HL-60 (cell line): ENCODE measurements around the gene ZNF416.

Source experiments
- DNase-seq, 2 experiments: peaks; one replicate each; pipeline ENCODE4 v3.0.0-alpha.2; 2010 to 2020; ENCODE audit warnings: low read depth in 1 of 2, low spot score in 1 of 2
- H3K27ac ChIP-seq: fragments of 250-450 bp; sonication (Bioruptor Pico); replicated peaks from 2 replicates; pipeline ENCODE4 v1.5.1; 2020; ENCODE audit warnings: mild to moderate bottlenecking, moderate library complexity
- H3K27me3 ChIP-seq: fragments of 250-450 bp; sonication (Bioruptor Pico); 2 replicates; pipeline ENCODE4 v1.5.1; 2021; ENCODE audit warnings: mild to moderate bottlenecking, moderate library complexity; ENCODE audit not compliant: insufficient read depth, poor library complexity, severe bottlenecking
- H3K4me3 ChIP-seq: replicated peaks from 2 replicates; pipeline ENCODE4 v1.5.1; 2011; ENCODE audit warnings: mild to moderate bottlenecking, control low read depth, low read length; ENCODE audit not compliant: insufficient read depth
- CTCF ChIP-seq: IDR thresholded peaks from one replicate; pipeline ENCODE4 v1.5.1; 2011; ENCODE audit warnings: low read length, control low read depth, inconsistent platforms; ENCODE audit not compliant: insufficient read depth
- GABPA ChIP-seq: IDR thresholded peaks from 2 replicates; pipeline ENCODE4 v1.6.1; 2012; ENCODE audit warnings: low read depth
- POLR2AphosphoS5 ChIP-seq: IDR thresholded peaks from 2 replicates; pipeline ENCODE4 v1.6.1; 2012; ENCODE audit warnings: low read depth
- SPI1 ChIP-seq: IDR thresholded peaks from 2 replicates; pipeline ENCODE4 v1.6.1; 2012; ENCODE audit warnings: low read depth, mild to moderate bottlenecking, borderline replicate concordance
- TF ChIP-seq, protein P1 (sequence below): IDR thresholded peaks from 2 replicates; pipeline ENCODE4 v1.6.1; 2012; ENCODE audit warnings: low read depth; ENCODE audit not compliant: insufficient replicate concordance

The ZNF416 gene

GRCh38 chr19:57570707-57571106 is 8.0 kb downstream of the ZNF416 start:
- Histone ChIP-seq H3K4me3 (no peak overlapping the region), H3K27me3 (no peaks in the 10 kb centered on the region), H3K27ac (no peak overlapping the region)
- no peak for TF ChIP-seq GABPA
- no peak for TF ChIP-seq CTCF
- TF ChIP-seq, protein P1, sequence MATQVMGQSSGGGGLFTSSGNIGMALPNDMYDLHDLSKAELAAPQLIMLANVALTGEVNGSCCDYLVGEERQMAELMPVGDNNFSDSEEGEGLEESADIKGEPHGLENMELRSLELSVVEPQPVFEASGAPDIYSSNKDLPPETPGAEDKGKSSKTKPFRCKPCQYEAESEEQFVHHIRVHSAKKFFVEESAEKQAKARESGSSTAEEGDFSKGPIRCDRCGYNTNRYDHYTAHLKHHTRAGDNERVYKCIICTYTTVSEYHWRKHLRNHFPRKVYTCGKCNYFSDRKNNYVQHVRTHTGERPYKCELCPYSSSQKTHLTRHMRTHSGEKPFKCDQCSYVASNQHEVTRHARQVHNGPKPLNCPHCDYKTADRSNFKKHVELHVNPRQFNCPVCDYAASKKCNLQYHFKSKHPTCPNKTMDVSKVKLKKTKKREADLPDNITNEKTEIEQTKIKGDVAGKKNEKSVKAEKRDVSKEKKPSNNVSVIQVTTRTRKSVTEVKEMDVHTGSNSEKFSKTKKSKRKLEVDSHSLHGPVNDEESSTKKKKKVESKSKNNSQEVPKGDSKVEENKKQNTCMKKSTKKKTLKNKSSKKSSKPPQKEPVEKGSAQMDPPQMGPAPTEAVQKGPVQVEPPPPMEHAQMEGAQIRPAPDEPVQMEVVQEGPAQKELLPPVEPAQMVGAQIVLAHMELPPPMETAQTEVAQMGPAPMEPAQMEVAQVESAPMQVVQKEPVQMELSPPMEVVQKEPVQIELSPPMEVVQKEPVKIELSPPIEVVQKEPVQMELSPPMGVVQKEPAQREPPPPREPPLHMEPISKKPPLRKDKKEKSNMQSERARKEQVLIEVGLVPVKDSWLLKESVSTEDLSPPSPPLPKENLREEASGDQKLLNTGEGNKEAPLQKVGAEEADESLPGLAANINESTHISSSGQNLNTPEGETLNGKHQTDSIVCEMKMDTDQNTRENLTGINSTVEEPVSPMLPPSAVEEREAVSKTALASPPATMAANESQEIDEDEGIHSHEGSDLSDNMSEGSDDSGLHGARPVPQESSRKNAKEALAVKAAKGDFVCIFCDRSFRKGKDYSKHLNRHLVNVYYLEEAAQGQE: no peak
- TF ChIP-seq POLR2AphosphoS5: no peak
- TF ChIP-seq SPI1: no peak
- no peak for DNase-seq

DNA sequence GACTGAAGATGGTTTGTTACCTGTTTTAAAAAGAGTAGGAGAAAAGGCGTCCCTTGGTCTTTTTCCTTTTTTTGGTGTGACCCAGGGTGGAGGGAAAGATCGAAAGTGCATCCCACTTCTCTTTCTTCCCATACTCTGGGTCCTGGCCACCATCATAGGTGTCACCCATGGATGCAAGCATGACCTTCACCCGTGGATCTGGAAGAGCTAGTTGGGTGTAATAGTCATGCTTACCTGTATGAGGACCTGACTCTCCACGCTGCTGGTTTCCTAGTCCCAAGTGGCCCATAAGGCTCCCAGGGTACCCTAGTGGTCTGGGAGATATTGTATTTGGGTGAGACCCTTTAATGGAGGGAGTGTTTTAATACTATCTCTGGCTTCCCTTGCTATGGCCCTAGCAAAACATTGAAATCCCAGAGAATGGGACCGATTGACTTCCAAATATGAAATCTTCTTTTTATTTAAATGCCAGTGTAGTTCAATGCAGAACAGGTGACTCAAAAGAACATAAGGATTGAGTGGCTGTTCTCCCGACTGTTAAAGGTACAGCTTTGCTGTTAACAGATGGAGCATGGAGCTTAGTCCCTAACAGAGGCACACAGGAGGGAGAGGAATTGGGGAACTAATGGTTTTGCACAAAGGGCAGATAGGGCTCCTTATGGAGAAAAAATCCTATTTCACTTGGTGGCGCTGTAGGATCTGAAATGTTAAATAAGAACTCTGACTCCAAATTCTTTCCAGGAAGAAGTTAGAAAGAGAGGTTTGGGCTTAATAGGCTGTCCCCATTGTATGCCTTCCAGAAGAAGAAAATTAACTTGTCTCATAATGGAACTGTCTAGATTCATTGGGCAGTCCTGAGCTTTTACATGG is 12.1 kb downstream of the ZNF416 start:
- no peaks in the 10 kb centered on the region for H3K27me3 ChIP-seq
- peak in 1 of 2 experiments; percentile 19 for DNase-seq
- TF ChIP-seq GABPA (no peak), CTCF (no peak), SPI1 (no peak)
- TF ChIP-seq, protein P1: no peak

GRCh38 chr19:57563547-57563946 is 15.2 kb downstream of the ZNF416 start:
- TF ChIP-seq GABPA (no peak), SPI1 (no peak), CTCF (no peak), POLR2AphosphoS5 (no peak)
- TF ChIP-seq, protein P1: no peak
- DNase-seq: no peak
- no peak overlapping the region for H3K27ac ChIP-seq
- no peaks in the 10 kb centered on the region for H3K27me3 ChIP-seq
- H3K4me3 ChIP-seq: no peak overlapping the region

More for the DNA sequence above, 12.1 kb downstream of the ZNF416 start:
- Histone ChIP-seq H3K4me3 (no peak overlapping the region), H3K27ac (no peak overlapping the region)
